ENCODE measurements around the gene SERBP1.
"Not testable (repeated sequence)": the region's sequence is repeated elsewhere in the genome, so short reads cannot be mapped to it uniquely, and the experiment has no call there.

SERBP1 gene

DNA sequence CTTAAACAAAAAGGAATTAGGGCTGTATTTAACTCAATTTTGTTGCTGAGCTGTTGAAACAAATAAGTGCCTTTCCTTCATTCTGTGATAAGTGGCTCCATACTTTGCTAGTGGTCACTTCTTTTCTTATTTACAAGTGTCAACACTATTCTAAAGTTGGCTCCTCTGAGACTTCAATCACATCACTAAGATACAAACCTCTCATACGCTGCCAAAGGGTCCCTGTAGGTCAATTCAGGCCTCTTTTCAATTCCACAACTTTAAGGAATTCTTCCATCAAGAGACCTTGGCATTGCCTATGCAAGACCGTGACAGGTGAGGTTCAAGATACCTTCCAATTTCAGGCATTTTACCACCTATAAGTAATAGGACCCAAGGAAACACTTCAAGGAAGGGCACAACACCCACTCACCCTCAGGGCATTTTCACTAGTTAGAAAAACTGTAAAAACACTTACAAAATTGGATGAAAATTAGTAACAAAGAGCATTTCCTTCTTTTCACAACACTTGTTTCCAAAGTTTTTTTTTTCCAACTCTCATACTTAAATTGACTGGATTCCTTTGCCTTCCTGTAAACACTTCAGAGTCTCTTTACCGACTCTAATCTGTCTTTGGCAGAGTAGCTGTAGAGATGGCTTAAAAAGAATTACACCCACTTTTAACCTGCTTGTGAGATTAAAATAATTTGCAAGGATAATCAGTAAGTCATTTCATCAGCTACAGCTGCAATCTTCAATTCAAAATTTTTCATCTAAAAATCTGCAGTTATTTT, 24.5 kb downstream of the SERBP1 start:
- no peak for DNase-seq

DNA sequence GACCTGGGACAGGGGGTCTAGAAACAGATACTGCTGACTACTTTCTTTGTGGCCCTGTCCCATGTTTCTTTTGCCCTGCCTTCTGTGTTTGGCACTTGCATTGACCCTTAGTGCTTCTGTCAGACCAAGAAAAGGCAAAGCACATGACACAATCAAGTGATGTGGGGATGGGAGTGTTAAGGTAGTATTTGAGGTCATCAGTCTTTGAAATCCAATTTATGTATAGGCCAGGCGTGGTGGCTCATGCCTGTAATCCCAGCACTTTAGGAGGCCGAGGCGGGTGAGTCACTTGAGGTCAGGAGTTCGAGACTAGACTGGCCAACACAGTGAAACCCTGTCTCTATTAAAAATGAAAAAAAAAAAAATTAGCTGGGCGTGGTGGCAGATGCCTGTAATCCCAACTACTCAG, 26.0 kb downstream of the SERBP1 start:
- DNase-seq, result no peak

DNA sequence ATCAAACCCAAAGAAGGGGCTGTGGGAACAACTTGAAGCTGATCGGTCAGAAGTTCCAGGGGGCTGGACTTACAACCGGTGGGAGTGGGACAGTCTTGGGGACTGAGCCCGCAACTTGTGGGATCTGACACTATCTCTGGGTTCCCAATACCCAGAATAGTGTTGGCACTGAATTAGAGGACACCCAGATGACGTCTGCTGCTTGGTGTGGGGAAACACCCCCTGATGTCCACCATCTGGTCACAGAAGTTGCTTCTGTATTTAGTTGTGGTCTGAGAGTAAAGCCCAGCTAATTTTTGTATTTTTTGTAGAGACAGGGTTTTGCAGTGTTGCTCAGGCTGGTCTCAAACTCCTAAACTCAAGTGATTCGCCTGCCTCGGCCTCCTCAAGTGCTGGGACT, 28.8 kb downstream of the SERBP1 start:
- DNase-seq, result no peak

DNA sequence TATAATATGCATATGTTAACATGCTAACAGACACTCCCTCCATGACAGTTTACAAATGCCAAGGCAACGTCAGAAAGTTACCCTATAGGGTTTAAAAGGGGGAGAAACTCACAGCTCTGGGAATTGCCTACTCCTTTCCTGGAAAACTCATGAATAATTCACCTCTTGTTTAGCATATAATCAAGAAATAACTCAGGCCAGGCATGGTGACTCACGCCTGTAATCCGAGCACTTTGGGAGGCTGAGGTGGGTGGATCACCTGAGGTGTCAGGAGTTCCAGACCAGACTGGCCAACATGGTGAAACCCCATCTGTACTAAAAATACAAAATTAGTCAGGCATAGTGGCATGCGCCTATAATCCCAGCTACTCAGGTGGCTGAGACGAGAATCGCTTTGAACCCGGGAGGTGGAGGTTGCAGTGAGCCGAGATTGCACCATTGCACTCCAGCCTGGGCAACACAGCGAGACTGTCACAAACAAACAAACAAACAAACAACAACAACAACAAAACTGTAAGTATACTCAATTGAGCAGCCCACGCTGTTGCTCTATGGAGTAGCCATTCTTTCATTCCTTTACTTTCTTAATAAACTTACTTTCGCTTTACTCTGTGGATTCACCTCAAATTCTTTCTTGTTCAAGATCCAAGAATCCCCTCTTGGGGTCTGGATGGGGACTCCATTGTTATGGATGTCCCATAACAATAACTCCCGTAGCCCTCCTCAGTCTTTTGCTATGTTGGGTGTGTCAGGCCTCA, 30.0 kb downstream of the SERBP1 start:
- DNase-seq, result not testable (repeated sequence)

DNA sequence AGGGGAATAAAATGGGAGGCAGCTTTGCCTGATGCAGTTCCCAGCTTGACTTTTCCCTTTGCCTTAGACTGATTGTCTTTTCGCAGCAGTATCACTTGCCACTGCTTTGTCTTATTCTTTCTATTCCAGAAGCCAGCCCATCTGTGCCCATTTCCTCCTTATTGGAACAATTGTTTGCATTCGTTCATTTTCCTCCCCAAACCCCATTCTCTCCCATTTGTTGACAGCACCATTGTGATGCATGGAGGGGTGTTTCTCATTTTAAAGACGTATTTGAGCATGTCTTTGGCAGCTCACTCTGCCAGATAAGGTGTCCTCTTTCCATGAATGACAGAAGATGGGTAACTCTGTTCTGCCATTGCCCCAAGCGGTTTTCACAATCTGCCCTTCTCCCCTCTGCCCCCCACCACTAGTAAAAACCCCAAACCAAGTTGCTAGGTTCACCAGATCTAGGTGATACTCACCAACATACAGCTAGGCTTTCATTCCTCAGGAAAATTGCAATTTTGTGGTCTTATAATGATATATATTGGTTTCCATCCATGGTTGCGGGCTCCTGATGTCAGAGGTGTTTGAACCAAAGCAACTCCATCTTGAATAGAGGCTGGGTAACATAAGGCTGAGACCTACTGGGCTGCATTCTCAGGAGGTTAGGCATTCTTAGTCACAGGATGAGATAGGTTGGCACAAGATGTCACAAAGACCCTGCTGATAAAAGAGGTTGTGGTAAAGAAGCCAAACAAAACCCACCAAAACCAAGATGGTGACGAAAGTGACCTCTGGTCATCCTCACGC, 30.8 kb downstream of the SERBP1 start:
- no peak for DNase-seq

DNA sequence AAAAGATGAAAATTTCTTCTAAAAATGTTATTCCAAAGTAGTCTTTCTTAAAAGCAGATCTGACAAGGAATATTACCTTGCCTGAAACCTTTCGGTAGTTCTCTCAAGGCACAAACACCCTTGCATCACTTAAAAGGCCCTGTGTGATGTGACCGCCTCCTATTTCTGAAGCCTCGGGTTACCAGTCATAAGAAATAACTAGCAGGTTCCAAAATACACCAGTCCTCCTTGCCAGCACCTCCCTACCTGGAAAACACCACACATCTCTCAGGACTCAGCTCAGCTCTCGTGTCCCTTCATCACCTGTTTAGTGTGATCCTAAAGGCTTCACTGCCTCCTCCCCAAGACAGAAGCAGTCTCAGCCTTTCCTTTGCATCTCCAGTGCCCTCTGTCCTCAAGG, 35.7 kb downstream of the SERBP1 start:
- no peak for DNase-seq

DNA sequence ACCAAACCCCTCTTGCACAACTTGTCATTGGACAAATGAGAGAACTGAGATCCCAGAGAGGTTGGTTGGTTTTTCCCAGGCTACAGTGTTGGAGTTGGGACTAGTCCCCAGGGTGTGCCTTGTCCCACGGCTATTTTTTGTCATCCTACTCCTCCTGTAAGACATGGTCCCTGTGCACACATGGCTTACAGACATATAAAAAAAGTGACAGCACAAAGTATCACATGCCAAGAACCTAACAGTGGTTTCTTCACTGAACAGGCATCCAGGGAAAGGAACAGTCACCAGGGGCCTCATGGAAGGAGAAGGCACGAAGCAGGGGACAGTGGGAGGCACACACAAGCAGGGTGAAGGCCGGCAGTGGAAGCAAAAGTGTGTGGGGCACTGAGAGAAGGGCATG, 36.5 kb downstream of the SERBP1 start:
- no peak for DNase-seq

DNA sequence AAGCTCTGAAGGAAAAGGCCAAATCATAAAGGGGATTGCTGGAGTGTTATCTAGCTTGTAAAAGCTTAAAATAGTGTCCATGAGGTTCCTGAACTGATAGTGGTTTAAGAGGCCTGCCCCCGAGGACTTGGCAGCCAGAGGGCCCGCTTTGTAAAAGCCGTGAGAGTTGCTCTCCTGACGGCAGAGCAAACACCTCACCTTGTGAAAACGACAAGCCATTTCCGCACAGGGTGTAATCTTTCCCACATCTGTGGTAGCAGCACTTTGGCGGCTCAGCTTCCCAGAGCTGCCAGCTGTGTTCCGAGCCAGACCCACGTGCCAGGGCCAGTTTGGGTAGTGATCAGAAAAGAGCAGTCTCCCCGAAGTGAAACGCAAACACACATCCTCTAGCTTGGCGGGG, 37.0 kb downstream of the SERBP1 start:
- DNase-seq, result no peak

DNA sequence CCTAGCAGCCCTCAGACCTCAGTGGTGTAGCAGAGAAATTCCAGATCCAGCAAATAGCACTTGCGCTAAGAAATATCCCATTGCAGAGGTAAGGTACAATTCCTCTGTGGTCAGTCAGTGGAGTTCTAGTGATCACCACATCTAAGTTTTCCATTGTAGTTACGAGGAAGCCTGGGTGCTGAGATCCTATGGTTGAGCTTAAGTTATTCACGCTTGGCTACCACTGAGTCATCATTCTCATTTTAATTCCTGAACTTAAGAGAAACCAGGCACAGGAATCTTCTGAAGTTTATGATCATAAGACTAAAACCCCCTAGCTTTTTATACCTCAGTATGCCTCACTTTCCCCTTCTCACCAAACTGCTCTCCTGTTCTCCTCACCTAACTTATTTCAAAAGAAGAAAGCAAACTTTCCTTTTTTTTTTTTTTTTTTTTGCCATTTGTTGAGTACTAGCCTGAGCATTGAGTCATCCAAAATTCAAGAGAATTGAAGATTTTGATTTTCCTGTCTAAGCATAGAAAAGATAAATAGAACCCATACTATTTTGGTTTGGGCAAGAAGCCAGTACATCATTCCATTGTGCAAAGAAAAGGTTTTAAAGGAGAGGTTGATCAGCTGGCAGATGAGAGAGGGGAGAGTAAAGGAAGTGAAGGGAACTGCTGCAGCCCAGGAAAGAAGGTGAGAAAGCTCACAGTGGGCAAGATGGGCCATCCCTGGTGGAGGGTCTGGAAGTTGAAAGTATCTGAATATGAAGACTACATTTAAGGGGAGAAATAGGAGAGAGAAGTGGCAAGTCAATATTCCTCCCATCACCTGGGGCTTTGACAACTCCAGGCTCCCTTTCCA, 39.9 kb downstream of the SERBP1 start:
- no peak for DNase-seq

DNA sequence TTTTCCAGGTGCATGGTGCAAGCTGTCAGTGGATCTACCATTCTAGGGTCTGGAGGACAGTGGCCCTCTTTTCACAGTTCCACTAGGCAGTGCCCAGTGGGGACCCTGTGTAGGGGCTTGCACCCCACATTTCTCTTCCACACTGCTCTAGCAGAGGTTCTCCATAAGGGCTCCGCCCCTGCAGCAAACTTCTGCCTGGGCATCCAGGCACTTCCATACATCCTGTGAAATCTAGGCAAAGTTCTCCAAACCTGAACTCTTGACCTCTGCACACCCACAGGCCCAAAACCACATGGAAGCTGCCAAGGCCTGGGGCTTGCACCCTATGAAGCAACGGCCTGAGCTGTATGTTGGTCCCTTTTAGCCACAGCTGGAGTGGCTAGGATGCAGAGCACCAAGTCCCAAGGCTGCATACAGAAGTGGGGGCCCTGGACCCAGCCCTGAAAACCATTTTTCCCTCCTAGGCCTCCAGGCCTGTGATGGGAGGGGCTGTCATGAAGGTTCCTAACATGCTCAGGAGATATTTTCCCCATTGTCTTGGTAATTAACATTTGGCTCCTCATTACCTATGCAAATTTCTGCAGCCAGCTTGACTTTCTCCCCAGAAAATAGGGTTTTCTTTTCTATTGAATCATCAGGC, 46.1 kb downstream of the SERBP1 start:
- no peak for DNase-seq

DNA sequence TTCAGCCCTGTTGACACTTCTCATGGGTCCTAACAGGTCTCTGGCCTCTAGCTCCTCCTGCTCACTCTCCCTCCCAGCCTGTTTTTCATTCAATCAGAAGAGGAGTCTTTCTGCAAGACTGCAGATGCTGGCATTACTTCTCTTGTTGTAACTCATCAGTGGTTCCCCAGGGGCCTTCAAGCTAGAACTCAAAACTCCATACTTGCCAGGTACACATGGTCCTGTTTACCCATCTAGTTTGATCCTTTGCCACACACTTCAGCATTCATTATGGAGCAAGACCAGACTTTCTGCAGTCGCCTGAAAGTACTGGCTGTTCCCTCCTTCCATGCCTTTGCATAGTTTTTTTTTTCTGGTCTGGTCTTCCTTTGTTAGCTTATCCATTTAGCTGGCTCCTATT, 47.9 kb downstream of the SERBP1 start:
- DNase-seq, result no peak

DNA sequence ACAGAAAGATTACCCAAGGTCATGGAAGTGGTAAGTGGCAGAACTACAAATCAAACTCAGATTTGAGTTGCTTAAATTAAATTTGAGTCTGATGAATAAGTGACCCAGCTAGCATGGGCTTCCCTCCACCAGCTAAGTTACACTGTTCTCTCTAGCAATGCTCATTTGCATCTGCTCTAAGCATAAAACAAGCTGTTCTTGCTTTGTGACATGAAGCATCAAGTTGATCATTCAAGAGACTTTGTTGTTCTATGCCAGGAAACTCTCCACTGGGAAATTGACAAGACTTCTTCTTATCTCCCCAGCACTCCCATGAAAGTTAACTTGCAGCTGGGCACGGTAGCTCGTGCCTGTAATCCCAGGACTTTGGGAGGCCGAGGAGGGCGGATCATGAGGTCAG, 49.0 kb downstream of the SERBP1 start:
- DNase-seq, result no peak

DNA sequence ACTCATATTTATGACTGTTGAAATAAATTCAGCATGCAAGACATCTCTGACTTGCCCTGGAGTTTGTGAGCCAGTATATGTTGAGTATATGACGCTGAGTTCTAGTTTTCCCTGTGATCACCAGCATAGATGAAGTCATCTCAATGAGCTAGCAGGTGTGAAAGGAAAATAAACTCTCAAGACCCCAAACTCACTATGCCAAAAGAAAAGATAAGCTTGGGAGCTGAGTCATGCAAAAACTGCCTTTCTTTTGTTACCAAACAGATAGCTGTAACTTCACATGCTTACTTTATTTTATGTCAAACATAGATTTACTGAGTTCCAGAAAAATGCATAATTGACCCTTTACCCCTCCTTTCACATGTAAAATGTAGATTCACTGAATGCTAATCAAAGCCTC, 52.9 kb downstream of the SERBP1 start:
- DNase-seq, result no peak

DNA sequence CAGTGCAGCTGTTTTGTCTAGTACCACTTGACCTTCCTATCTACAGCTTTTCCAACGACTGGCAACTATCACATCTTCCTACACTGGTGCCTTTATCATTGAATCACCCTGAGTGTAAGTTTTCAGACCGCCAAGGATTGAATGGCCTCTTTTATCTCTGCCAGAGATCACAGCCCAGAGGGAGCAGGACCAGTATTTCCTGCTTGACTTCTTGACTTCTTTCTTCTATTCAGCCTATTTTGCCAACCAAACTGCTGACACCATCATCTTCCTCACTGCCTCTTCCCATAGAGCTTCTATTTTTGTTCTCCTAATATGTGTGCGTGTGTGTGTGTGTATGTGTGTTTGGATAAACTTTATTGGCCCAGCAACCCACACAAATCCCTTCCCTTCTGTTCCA, 53.8 kb downstream of the SERBP1 start:
- DNase-seq, result no peak

DNA sequence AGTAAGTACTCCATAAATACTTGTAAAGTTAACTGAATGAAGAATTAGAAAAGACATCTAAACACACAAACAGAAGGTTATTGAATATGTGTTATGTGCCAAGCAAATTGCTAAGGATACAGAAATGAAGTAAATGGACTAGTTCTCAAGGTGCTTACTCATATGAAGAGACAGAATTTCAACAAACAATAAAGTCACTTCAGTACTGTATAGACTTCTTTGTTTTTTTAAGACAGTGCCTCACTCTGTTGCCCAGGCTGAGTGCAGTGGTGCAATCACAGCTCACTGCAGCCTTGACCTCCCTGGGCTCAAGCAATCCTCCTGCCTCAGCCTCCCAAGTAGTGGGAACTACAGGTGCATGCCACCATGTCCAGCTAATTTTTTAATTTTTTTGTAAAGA, 57.3 kb downstream of the SERBP1 start:
- no peak for DNase-seq

DNA sequence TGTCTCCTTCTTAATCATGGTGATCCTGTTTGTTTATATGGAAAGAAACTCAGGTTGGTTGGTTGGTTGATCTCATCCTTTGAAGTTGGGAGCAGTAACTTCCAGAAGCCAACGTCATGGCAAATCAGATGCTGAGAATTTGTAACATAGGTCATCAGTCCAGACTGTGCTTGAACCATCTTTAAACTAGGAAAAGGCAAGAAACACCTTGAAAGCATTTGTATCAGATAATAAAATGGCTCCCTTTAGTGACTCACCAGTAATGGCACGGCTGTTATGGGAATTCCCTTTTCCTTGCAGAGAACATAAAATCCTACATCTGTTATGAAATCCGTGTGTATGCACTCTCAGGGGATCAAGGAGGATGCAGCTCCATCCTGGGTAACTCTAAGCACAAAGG, 58.1 kb downstream of the SERBP1 start:
- no peak for DNase-seq

DNA sequence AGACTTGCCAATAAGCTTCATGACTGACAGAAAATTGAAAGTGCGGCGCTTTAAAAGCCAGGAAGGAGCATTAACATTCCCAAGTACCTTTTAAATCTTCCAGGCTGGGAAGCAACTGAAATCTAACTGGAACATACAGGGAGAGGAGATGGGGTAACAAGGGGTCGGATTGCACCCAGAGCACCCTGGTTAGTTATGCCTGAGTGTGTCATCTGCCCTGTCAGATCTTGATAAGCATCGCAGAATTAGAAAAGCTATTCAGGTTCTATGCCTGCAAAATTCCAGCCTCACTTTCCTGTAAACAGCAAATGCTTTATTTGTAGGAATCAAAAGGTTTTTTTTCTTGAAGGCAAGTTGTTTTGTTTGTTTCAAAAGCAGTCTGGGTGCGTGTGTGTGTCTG, 58.5 kb downstream of the SERBP1 start:
- DNase-seq, result no peak

DNA sequence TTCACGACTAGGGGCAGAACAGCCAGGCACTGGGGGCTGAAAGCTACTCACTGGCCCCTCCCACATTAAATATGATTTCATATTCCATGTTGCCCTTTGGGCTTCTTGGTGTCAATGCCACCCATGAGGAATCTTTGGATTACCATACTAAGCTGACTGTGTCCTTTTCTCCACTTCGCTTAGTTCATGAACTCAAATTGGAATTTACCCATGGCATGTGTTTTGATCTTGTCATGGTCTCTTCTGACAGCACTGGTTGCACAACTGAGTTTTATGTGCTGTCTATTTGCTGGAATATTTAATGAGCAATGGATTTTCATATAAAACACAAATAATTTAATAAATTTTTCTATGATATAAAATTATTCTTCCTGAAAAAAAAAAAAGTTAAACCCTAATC, 59.2 kb downstream of the SERBP1 start:
- DNase-seq, result no peak

DNA sequence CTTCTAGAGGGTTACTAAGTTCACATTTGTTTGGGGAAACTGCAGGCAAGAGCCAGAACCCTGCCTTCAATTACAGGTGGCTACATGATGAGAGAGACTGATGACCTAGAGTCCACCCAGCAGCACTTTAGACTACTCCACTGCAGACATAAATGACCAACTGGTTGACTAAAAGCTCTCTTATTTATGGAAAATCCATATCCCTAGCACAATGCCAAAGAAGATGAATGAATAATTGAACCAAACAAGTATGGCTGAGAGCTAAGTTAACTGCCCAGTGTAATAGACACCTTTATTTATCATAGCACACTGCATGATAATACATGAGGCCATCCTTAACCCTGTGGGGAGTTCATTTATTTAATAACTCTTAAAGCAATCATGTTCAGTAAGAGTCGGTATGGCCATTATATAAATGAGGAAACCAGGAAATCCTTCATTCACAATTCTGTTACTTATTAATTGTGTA, 62.1 kb downstream of the SERBP1 start:
- DNase-seq, result no peak

DNA sequence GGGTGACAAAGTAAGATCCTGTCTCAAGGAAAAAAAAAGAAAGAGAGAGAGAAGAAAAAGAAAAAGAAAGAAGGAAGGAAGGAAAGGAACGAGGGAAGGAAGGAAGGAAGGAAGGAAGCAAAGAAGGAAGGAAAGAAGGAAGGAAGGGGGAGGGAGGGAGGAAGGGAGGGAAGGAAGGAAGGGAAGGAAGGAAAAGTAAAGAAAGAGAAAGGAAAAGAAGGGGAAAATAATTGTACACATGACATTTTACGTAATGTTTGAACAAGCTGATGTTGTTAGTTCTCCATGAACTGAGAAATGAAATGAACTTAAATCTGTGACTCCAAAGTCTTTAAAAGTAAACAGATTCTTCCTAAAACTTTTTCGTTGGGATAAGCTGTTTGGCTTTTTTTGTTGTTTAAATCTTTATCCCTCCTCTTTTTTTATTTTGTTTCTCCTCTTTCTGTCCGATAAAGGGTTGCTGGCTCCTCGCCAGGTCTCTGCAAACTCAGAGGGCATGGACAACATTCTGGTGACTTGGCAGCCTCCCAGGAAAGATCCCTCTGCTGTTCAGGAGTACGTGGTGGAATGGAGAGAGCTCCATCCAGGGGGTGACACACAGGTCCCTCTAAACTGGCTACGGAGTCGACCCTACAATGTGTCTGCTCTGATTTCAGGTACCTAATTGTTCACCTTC, 62.7 kb downstream of the SERBP1 start:
- peak; percentile 79 for DNase-seq

DNA sequence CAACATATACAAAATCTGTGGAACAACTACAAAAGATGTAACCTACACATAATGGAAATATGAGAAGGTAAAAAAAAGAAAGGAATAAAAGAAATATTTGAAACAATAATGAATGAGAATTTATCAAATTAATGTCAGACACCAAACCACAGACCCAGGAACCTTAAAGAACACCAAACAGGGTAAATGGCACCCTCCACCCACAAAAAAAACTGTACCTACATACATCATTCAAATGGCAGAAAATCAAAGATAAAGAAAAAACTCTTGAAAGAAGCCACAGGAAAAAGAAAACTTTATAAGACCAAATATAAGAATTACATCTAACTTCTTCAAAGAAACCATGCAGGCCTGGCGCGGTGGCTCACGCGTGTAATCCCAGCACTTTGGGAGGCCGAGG, 68.6 kb downstream of the SERBP1 start:
- no peak for DNase-seq

DNA sequence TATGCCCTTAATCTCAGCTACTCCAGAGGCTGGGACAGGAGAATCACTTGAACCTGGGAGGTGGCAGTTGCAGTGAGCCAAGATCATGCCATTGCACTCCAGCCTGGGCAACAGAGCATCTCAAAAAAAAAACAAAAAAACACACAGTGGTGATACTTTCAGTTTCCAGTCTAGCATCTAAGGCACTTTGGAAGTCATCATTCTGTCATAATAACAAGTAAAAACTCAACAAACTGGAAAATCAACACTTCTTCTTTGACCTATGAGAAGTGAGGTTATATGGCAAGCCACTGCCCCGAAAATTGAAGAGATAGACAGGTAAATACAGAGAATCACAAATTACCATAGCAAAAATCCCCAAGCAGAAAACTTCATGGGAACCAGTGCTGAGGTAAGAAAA, 70.6 kb downstream of the SERBP1 start:
- no peak for DNase-seq
